NCI-H1105 treated with DMSO at 0.1 percent for 48 hours (cell line): ENCODE measurements around the gene DGKB.

Experiments
- DNase-seq: peaks from one replicate; lab custom pipeline; 2025; lab: John Stamatoyannopoulos, UW

DGKB gene

GRCh38 chr7:14124716-14125115, 777.8 kb downstream of the DGKB start:
- no peak for DNase-seq

GRCh38 chr7:14123923-14124322, 778.6 kb downstream of the DGKB start:
- no peak for DNase-seq

- DNase-seq, result no peak
These were observed 786.9 kb downstream of the DGKB start for GRCh38 chr7:14115701-14116100.

DNA sequence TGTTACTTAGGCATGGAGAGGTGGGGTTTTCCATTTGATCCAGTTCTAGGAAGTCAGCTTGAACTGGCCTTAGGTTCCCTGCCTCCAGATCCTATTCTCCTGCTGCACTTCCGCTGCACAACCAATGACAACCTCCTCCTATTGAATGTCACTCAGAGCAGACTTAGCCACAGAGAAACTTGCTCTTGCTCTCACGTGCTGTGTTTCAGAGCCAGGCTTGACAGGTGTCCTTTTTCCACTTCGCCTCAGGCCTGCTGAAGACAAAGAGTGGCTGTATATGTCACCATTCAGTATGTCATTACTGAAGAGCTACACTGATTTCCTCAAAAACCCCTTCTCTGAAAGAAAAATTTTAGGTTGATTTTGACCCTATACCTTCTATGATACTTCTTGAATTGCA, 797.7 kb downstream of the DGKB start:
- no peak for DNase-seq

DNA sequence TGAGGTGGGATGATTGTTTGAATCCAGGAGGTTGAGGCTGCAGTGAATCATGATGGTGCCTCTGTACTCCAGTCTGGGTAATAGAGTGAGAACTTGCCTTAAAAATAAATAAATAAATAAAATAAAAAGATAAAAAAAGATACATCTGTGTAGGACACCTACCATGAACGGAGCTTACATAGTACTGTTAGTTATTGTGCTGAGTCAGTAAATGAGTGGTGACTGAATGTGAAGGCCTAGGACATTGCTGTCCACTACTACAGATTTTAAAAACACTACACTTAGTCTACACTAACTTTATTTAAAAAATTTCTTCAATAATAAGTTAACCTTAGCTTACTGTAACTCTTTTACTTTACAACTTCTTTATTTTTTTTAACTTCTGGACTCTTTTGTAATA, 806.4 kb downstream of the DGKB start:
- DNase-seq, result no peak

- DNase-seq, result no peak
These were observed 807.2 kb downstream of the DGKB start for GRCh38 chr7:14095233-14095950.
